ENCODE data around the gene POFUT2.

The POFUT2 gene

GRCh38 chr21:45266518-45267389 lies 20.9 kb downstream of the POFUT2 start:
- in situ Hi-C loops (cut with HindIII; ENCODE audit: low sequenced_read_pairs): no loop called here

- in situ Hi-C loops (cut with HindIII; ENCODE audit: low sequenced_read_pairs): no loop called here
Observed at GRCh38 chr21:45265721-45266517, 21.8 kb downstream of the POFUT2 start.

- in situ Hi-C loops (cut with HindIII; ENCODE audit: low sequenced_read_pairs): no loop called here
Observed at GRCh38 chr21:45264912-45265515, 22.7 kb downstream of the POFUT2 start.

- in situ Hi-C loops (cut with HindIII; ENCODE audit: low sequenced_read_pairs): no loop called here
Observed at GRCh38 chr21:45264146-45264911, 23.4 kb downstream of the POFUT2 start.

- in situ Hi-C loops (cut with HindIII; ENCODE audit: low sequenced_read_pairs): no loop called here
Observed at GRCh38 chr21:45263534-45263933, 24.2 kb downstream of the POFUT2 start.

- in situ Hi-C loops (cut with HindIII; ENCODE audit: low sequenced_read_pairs): no loop called here
Observed at GRCh38 chr21:45262616-45263015, 25.1 kb downstream of the POFUT2 start.

- in situ Hi-C loops (cut with HindIII; ENCODE audit: low sequenced_read_pairs): no loop called here
Observed at GRCh38 chr21:45262041-45262581, 25.6 kb downstream of the POFUT2 start.

GRCh38 chr21:45261093-45261492 lies 26.6 kb downstream of the POFUT2 start:
- in situ Hi-C loops (cut with HindIII; ENCODE audit: low sequenced_read_pairs): no loop called here

GRCh38 chr21:45260191-45260825 lies 27.4 kb downstream of the POFUT2 start:
- in situ Hi-C loops (cut with HindIII; ENCODE audit: low sequenced_read_pairs): no loop called here

- in situ Hi-C loops (cut with HindIII; ENCODE audit: low sequenced_read_pairs): no loop called here
Observed at GRCh38 chr21:45259206-45259840, 28.4 kb downstream of the POFUT2 start.

- in situ Hi-C loops (cut with HindIII; ENCODE audit: low sequenced_read_pairs): no loop called here
Observed at GRCh38 chr21:45258466-45258865, 29.2 kb downstream of the POFUT2 start.

GRCh38 chr21:45257673-45258341 lies 29.9 kb downstream of the POFUT2 start:
- in situ Hi-C loops (cut with HindIII; ENCODE audit: low sequenced_read_pairs): no loop called here

- in situ Hi-C loops (cut with HindIII; ENCODE audit: low sequenced_read_pairs): no loop called here
Observed at GRCh38 chr21:45256912-45257672, 30.6 kb downstream of the POFUT2 start.

- in situ Hi-C loops (cut with HindIII; ENCODE audit: low sequenced_read_pairs): no loop called here
Observed at GRCh38 chr21:45256021-45256911, 31.4 kb downstream of the POFUT2 start.

- in situ Hi-C loops (cut with HindIII; ENCODE audit: low sequenced_read_pairs): no loop called here
Observed at GRCh38 chr21:45255381-45256020, 32.2 kb downstream of the POFUT2 start.

- in situ Hi-C loops (cut with HindIII; ENCODE audit: low sequenced_read_pairs): no loop called here
Observed at GRCh38 chr21:45254460-45254930, 33.2 kb downstream of the POFUT2 start.
